GM18517 (cell line): ENCODE results near the gene NPY.

Experiments
- ATAC-seq: cut with Tn5 transposase; IDR thresholded peaks from one replicate; pipeline ENCODE4 v1.9.1; 2021; ENCODE audit warnings: mild to moderate bottlenecking, moderate library complexity; ENCODE audit not compliant: unreplicated experiment

The NPY gene

DNA sequence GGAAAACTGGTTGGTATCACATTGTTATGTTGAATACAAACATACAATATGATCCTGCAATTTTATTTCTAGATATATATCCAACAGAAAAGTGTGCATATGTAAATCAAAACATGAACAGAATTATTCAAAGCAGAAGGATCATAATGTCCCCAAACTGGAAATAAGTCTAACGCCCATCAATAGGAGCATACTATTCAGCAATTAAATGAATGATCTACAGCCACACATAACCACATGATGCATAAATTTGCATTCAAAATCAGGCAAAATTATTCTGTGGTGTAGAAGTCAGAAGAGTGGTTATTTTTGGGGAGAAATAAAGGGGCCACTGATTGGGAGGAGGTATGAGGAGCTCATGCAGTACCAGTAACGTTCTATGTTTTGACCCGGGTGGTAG lies 28.6 kb downstream of the NPY start:
- no peak for ATAC-seq

DNA sequence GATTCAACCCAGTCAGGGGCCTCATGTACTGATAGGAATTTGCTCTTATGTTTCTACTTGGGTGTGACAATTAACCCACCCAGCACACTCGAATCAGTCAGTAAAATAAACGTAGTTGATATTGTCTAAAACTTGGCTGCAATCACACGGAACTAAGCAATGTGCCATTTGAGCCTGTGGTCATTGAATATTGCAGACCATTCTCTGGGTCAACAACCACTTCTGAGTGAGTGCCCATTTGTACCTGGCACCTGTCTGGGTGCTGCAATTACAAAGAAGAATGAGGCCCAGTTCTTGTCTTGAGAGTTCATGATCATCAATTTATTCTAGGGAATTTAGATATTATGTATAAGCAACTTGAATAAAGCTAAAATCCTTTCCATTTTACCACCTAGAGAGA lies 29.8 kb downstream of the NPY start:
- ATAC-seq, result no peak

DNA sequence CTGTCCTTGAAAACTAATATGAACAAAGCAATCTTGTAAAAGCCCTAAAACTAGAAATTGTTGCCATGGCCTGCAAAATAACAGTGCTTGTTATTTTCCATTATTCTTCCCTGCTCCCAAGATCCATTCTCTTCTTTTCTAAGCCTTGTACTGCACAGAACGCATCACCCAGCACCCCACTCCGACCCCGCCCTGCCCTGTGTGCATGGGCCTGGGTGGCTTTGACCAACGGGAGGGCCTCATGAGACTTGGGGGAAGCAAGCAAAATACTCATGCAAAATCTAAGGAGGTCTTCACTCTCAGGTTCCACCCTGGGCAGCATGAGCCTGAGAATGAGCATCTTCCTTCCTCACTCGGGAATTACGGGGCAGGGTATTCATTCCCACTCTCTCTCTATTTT lies 32.4 kb downstream of the NPY start:
- no peak for ATAC-seq

- no peak for ATAC-seq
These were observed 34.3 kb downstream of the NPY start for GRCh38 chr7:24318326-24318725.

GRCh38 chr7:24319209-24319608 lies 35.2 kb downstream of the NPY start:
- no peak for ATAC-seq

DNA sequence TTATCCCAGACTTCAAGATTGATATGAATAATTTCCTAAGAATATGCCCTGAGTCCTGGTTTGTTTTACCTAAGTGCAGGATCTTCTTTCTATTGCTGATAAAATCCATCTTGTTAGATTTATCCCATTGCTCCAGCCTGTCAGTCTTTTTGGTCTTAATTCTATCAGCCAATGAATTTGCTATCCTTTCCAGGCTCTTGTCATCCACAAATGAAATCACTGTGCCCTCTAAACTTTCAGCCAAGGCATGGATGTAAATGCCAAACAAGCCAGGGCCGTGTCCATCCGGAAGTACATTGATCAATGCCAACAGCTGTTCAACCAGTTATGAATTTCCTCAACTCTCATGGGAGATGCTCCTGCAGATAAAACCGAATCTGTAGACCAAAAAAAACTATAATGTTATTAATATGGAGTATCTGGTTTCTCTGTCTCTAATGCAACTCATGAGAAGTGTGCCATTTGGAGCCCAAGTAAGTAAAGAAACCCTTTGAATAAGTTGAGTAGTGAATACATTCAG lies 40.0 kb downstream of the NPY start:
- no peak for ATAC-seq

- peak; percentile 85 for ATAC-seq
These were observed 41.7 kb downstream of the NPY start for GRCh38 chr7:24325708-24326107.

DNA sequence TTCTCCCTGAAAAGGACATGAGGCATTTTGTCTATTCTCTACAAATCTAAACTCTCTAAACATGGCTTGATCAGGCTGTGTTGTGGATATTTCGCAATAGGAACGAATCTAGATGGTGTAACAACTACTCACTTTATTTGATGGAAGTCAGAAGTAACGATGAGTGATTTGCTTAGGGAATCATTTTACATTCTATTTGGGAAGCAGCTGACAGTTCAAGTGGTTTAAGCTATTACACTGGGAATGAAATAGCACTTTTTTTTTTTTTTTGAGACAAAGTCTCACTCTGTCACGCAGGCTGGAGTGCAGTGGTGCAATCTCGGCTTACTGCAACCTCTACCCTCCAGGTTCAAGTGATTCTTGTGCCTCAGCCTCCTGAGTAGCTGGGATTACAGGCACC lies 44.1 kb downstream of the NPY start:
- no peak for ATAC-seq

DNA sequence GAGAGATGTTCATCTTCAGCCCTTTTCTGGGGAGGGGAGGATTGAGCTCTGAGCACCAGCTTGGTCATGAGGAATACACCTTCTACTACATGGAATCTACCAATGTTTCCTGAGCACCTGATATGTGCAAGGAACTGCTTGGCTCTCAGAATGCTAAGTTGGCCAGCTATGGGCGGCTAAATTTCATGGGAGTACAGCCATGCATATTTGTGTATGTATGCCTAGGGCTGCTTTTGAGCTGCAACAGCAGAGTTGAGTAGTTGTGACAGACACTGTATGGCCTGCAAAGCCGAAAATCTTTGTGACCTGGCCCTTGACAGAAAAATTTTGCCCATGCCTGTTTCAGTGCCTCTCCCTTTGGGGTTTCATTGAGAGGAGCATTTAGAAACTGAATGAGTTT lies 44.9 kb downstream of the NPY start:
- ATAC-seq, result no peak

GRCh38 chr7:24334012-24334411 lies 50.0 kb downstream of the NPY start:
- no peak for ATAC-seq

DNA sequence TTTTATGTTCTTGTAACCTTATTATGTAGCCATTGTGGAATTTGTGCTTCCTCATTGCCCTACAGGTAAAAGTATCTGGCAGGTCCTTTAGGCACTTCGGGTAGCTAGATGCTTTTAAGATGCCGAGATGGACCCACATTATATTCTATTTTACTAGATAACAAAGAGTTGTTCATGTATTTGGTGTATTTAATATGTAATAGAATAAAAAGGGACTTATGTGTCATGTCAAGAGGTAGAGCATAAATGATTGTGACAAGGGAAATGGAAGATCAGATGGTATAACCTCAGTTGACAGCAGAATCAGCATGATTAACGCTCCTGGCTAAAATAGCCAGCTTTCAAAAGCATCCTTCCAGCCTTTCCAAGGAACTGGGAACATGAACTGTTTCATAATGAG lies 50.6 kb downstream of the NPY start:
- ATAC-seq, result no peak

GRCh38 chr7:24336461-24336860 lies 52.5 kb downstream of the NPY start:
- ATAC-seq, result no peak

GRCh38 chr7:24337180-24337579 lies 53.2 kb downstream of the NPY start:
- ATAC-seq, result no peak

- ATAC-seq, result no peak
These were observed 55.6 kb downstream of the NPY start for GRCh38 chr7:24339575-24339974.

- no peak for ATAC-seq
These were observed 56.7 kb downstream of the NPY start for GRCh38 chr7:24340727-24341126.
